ENCODE data around the gene FAM98A. TPM values are rescaled to one million over a fixed set of nuclear protein-coding genes. Genes with fewer than 3 reads are reported as not detected.

The FAM98A gene
- polyA plus RNA-seq, 3 donors, result 1.9 to 9.6 (median 7.1) TPM

GRCh38 chr2:33619028-33619427 lies 19.9 kb upstream of the FAM98A start:
- no CpG with 5 or more reads among the region's 1 CpG for WGBS (ENCODE audit: insufficient coverage)
- intact Hi-C loops (cut with micrococcal nuclease), result no loop called here
- Histone ChIP-seq H3K4me2 (replicated peaks; ENCODE audit: extremely low read depth, low read length, poor library complexity, severe bottlenecking) (no peak overlapping the region), H3K27me3 (ENCODE audit: control insufficient read depth in 2 of 2, insufficient read depth in 2 of 2, low read length in 2 of 2) (no peaks in the 10 kb centered on the region), H3K4me1 (ENCODE audit: control insufficient read depth in 1 of 2, insufficient read depth in 2 of 2, low read length in 2 of 2) (no peaks in the 10 kb centered on the region), H3K27ac (ENCODE audit: low read depth in 1 of 2, low read length in 2 of 2) (no peak overlapping the region), H3K9me3 (replicated peaks in 1 of 2; ENCODE audit: control insufficient read depth in 1 of 2, insufficient read depth in 1 of 2, low read length in 2 of 2) (peaks cover 12 to 24% of the 10 kb centered on the region in 2 donors), H2AFZ (ENCODE audit: insufficient read depth, low read depth, low read length, poor library complexity, severe bottlenecking) (no peak overlapping the region), H4K20me1 (ENCODE audit: insufficient read depth, low read length) (no peaks in the 10 kb centered on the region), H3K4me3 (replicated peaks in 1 of 3; ENCODE audit: low read depth in 2 of 3, low read length in 3 of 3) (no peak overlapping the region), H3K9ac (ENCODE audit: insufficient read depth, low read length, poor library complexity, severe bottlenecking) (no peak overlapping the region), H3K79me2 (ENCODE audit: insufficient read depth, low read length) (no peaks in the 10 kb centered on the region), H3K36me3 (replicated peaks in 1 of 2; ENCODE audit: control insufficient read depth in 1 of 2, insufficient read depth in 2 of 2, low read length in 2 of 2) (no peaks in the 10 kb centered on the region)
- Mint-ChIP-seq H3K27me3 (ENCODE audit: low read depth in 3 of 3) (no peaks in the 10 kb centered on the region), H3K27ac (no peak overlapping the region), H3K9me3 (peaks cover 17 to 42% (median 27%) of the 10 kb centered on the region in 7 donors), H3K36me3 (no peaks in the 10 kb centered on the region), H3K4me3 (no peak overlapping the region), H3K4me1 (no peaks in the 10 kb centered on the region)
- DNase-seq, result no peak
- no peak for TF ChIP-seq CTCF (IDR thresholded peaks at IDR 0.05)

- no peak overlapping the region for H3K27ac Mint-ChIP-seq
- no peak for TF ChIP-seq CTCF (IDR thresholded peaks at IDR 0.05)
- H3K27ac ChIP-seq (ENCODE audit: low read depth in 1 of 2, low read length in 2 of 2), result no peak overlapping the region
- no peaks in the 10 kb centered on the region for H3K79me2 ChIP-seq (ENCODE audit: insufficient read depth, low read length)
- H3K27me3 Mint-ChIP-seq (ENCODE audit: low read depth in 3 of 3), result no peaks in the 10 kb centered on the region
- H3K4me3 Mint-ChIP-seq, result no peak overlapping the region
- H2AFZ ChIP-seq (ENCODE audit: insufficient read depth, low read depth, low read length, poor library complexity, severe bottlenecking), result no peak overlapping the region
- intact Hi-C loops (cut with micrococcal nuclease), result no loop called here
- no peaks in the 10 kb centered on the region for H3K27me3 ChIP-seq (ENCODE audit: control insufficient read depth in 2 of 2, insufficient read depth in 2 of 2, low read length in 2 of 2)
- no peaks in the 10 kb centered on the region for H3K36me3 Mint-ChIP-seq
- H3K4me2 ChIP-seq (replicated peaks; ENCODE audit: extremely low read depth, low read length, poor library complexity, severe bottlenecking), result no peak overlapping the region
- WGBS (ENCODE audit: insufficient coverage), result no CpG with 5 or more reads among the region's 1 CpG
- no peaks in the 10 kb centered on the region for H3K4me1 ChIP-seq (ENCODE audit: control insufficient read depth in 1 of 2, insufficient read depth in 2 of 2, low read length in 2 of 2)
- peaks cover 17 to 42% (median 27%) of the 10 kb centered on the region in 7 donors for H3K9me3 Mint-ChIP-seq
- peaks cover 12 to 24% of the 10 kb centered on the region in 2 donors for H3K9me3 ChIP-seq (replicated peaks in 1 of 2; ENCODE audit: control insufficient read depth in 1 of 2, insufficient read depth in 1 of 2, low read length in 2 of 2)
- H3K4me3 ChIP-seq (replicated peaks in 1 of 3; ENCODE audit: low read depth in 2 of 3, low read length in 3 of 3), result no peak overlapping the region
- no peak overlapping the region for H3K9ac ChIP-seq (ENCODE audit: insufficient read depth, low read length, poor library complexity, severe bottlenecking)
- H4K20me1 ChIP-seq (ENCODE audit: insufficient read depth, low read length), result no peaks in the 10 kb centered on the region
- no peaks in the 10 kb centered on the region for H3K36me3 ChIP-seq (replicated peaks in 1 of 2; ENCODE audit: control insufficient read depth in 1 of 2, insufficient read depth in 2 of 2, low read length in 2 of 2)
- H3K4me1 Mint-ChIP-seq, result no peaks in the 10 kb centered on the region
- DNase-seq, result no peak
These were observed 18.9 kb upstream of the FAM98A start for GRCh38 chr2:33617989-33618388.
